ENCODE results near the gene FDXR. TPM values are rescaled to one million over a fixed set of nuclear protein-coding genes. Genes with fewer than 3 reads are reported as not detected.

Gene FDXR
- total RNA-seq, 1 donor = 20.7 TPM

- no peak for DNase-seq (ENCODE audit: low read depth)
- no peak overlapping the region for H3K4me3 ChIP-seq (ENCODE audit: low read depth, low read length)
- no peak for TF ChIP-seq CTCF (IDR thresholded peaks at IDR 0.05; ENCODE audit: insufficient read depth, low read depth, low read length)
Observed at GRCh38 chr17:74855323-74855722, 17.5 kb downstream of the FDXR start.

GRCh38 chr17:74854792-74855191, 18.0 kb downstream of the FDXR start:
- no peak for TF ChIP-seq CTCF (IDR thresholded peaks at IDR 0.05; ENCODE audit: insufficient read depth, low read depth, low read length)
- DNase-seq (ENCODE audit: low read depth) = no peak
- no peak overlapping the region for H3K4me3 ChIP-seq (ENCODE audit: low read depth, low read length)

- H3K4me3 ChIP-seq (ENCODE audit: low read depth, low read length) = no peak overlapping the region
- DNase-seq (ENCODE audit: low read depth) = no peak
- no peak for TF ChIP-seq CTCF (IDR thresholded peaks at IDR 0.05; ENCODE audit: insufficient read depth, low read depth, low read length)
Observed at GRCh38 chr17:74853669-74854068, 19.1 kb downstream of the FDXR start.

GRCh38 chr17:74853048-74853397, 19.8 kb downstream of the FDXR start:
- no peak for DNase-seq (ENCODE audit: low read depth)
- no peak overlapping the region for H3K4me3 ChIP-seq (ENCODE audit: low read depth, low read length)
- TF ChIP-seq CTCF (IDR thresholded peaks at IDR 0.05; ENCODE audit: insufficient read depth, low read depth, low read length) = no peak

- H3K4me3 ChIP-seq (ENCODE audit: low read depth, low read length) = no peak overlapping the region
- no peak for TF ChIP-seq CTCF (IDR thresholded peaks at IDR 0.05; ENCODE audit: insufficient read depth, low read depth, low read length)
- no peak for DNase-seq (ENCODE audit: low read depth)
Observed at GRCh38 chr17:74852237-74853047, 20.4 kb downstream of the FDXR start.

GRCh38 chr17:74851612-74852236, 21.1 kb downstream of the FDXR start:
- no peak for DNase-seq (ENCODE audit: low read depth)
- no peak for TF ChIP-seq CTCF (IDR thresholded peaks at IDR 0.05; ENCODE audit: insufficient read depth, low read depth, low read length)
- H3K4me3 ChIP-seq (ENCODE audit: low read depth, low read length) = no peak overlapping the region
